PFSK-1 (cell line): ENCODE measurements around the gene PTGDS.

ENCODE experiments used
- REST ChIP-seq, 2 experiments: IDR thresholded peaks; 2 replicates each; pipeline versions ENCODE4 v1.6.1 to v1.8.0; 2011 to 2012; ENCODE audit warnings: low read depth in 2 of 2, low read length in 2 of 2, control low read depth in 1 of 2, inconsistent platforms in 1 of 2, mild to moderate bottlenecking in 1 of 2, moderate library complexity in 1 of 2; ENCODE audit not compliant: insufficient read depth in 1 of 2
- SIN3A ChIP-seq: IDR thresholded peaks from 2 replicates; pipeline ENCODE4 v1.6.1; 2012; ENCODE audit warnings: mild to moderate bottlenecking, low read length, moderate library complexity, borderline replicate concordance; ENCODE audit not compliant: insufficient read depth
- TAF1 ChIP-seq: IDR thresholded peaks from 2 replicates; pipeline ENCODE4 v1.6.1; 2012; ENCODE audit warnings: low read length, control low read depth, borderline replicate concordance; ENCODE audit not compliant: insufficient read depth

- TF ChIP-seq REST (IDR thresholded peaks at IDR 0.05; ENCODE audit: insufficient read depth in 1 of 2, low read depth in 2 of 2, low read length in 2 of 2) (no peak), SIN3A (no peak), TAF1 (no peak)
Measured at GRCh38 chr9:137006116-137007003, 29.1 kb downstream of the PTGDS start.
